HepG2 (cell line): ENCODE measurements around the gene GJD4. TPM values are rescaled to one million over a fixed set of nuclear protein-coding genes. Genes with fewer than 3 reads are reported as not detected.

Source experiments
- ATAC-seq: fragments of 200-7000 bp; cut with Tn5 transposase; 3 replicates; pipeline ENCODE4 v1.9.1; 2020; ENCODE audit warnings: mild to moderate bottlenecking, moderate library complexity
- BruUV-seq: library from RNA; stranded (reverse); fragments of 400-500 nt; replicated peaks from 2 replicates; lab custom pipeline; 2021; lab: Mats Ljungman, UMichigan
- CTCF ChIA-PET: fragments of 300-600 bp; formaldehyde crosslinking; extraction: SDS; loops from one replicate; lab custom pipeline; 2021; ENCODE audit warnings: low total read pairs, inconsistent platforms, low intra/inter-chr PET ratio; lab: Yijun Ruan, JAX
- POLR2A ChIA-PET: fragments of 350-600 bp; sonication (Branson Sonifier 250); formaldehyde crosslinking; loops from one replicate; lab custom pipeline; 2020; ENCODE audit warnings: antibody characterized with exemption, inconsistent platforms; lab: Yijun Ruan, JAX
- DNase-seq: peaks from one replicate; pipeline ENCODE4 v3.0.0-alpha.2; 2015; ENCODE audit warnings: low spot score
- FAIRE-seq: peaks from 3 replicates; lab custom pipeline; 2011; peaks lifted over from hg19 to GRCh38; lab: Jason Lieb, UNC
- H2AFZ ChIP-seq: one replicate; pipeline ENCODE4 v1.6.1; 2011; ENCODE audit warnings: low read length, inconsistent platforms
- H3K27ac ChIP-seq: fragments of 300-600 bp; 3 replicates; pipeline ENCODE4 v1.8.0; 2011; ENCODE audit warnings: mixed run types, mild to moderate bottlenecking, mixed read lengths, low read length, inconsistent platforms; ENCODE audit not compliant: insufficient read depth; ENCODE audit errors: extremely low read length
- H3K27me3 ChIP-seq, 2 experiments: fragments of 200-600 bp in 1 of 2; 2 replicates in 1 of 2; 3 replicates in 1 of 2; pipeline versions ENCODE4 v1.6.0 to v1.8.0; 2011; ENCODE audit warnings: low read length in 2 of 2, mild to moderate bottlenecking in 2 of 2, moderate library complexity in 2 of 2, inconsistent platforms in 1 of 2; ENCODE audit not compliant: insufficient read depth in 2 of 2, control insufficient read depth in 1 of 2
- H3K36me3 ChIP-seq, 2 experiments: fragments of 200-600 bp in 1 of 2; replicated peaks in 1 of 2; 2 replicates in 1 of 2; 3 replicates in 1 of 2; pipeline versions ENCODE4 v1.5.1 to v1.8.0; 2011; ENCODE audit warnings: low read length in 2 of 2, inconsistent platforms in 1 of 2; ENCODE audit not compliant: insufficient read depth in 2 of 2, control insufficient read depth in 1 of 2
- H3K4me1 ChIP-seq: 2 replicates; pipeline ENCODE4 v1.5.1; 2012; ENCODE audit warnings: low read length, inconsistent platforms; ENCODE audit not compliant: insufficient read depth
- H3K4me2 ChIP-seq: 2 replicates; pipeline ENCODE4 v1.6.0; 2011; ENCODE audit warnings: low read depth, low read length, inconsistent platforms
- H3K4me3 ChIP-seq, 3 experiments: fragments of 200-600 bp in 1 of 3; sonication (generic), shearing (Covaris generic) in 1 of 3; replicated peaks in 1 of 3; 2 replicates each; pipeline ENCODE4 v1.5.1; 2011 to 2016; ENCODE audit warnings: low read length in 3 of 3, inconsistent platforms in 2 of 3, low read depth in 2 of 3, mild to moderate bottlenecking in 2 of 3, control low read depth in 1 of 3, mixed read lengths in 1 of 3; ENCODE audit not compliant: insufficient read depth in 1 of 3
- H3K79me2 ChIP-seq: one replicate; pipeline ENCODE4 v1.6.1; 2011; ENCODE audit warnings: low read length, inconsistent platforms; ENCODE audit not compliant: insufficient read depth
- H3K9ac ChIP-seq: 2 replicates; pipeline ENCODE4 v1.6.0; 2011; ENCODE audit warnings: mild to moderate bottlenecking, low read depth, low read length, inconsistent platforms; ENCODE audit not compliant: insufficient read depth
- H3K9me3 ChIP-seq: 2 replicates; pipeline ENCODE4 v1.5.1; 2012; ENCODE audit warnings: mild to moderate bottlenecking, low read length
- H4K20me1 ChIP-seq: 2 replicates; pipeline ENCODE4 v1.6.0; 2011; ENCODE audit warnings: inconsistent platforms, mild to moderate bottlenecking, low read length, moderate library complexity; ENCODE audit not compliant: insufficient read depth
- CAMTA2 ChIP-seq: sonication (generic); formaldehyde crosslinking; IDR thresholded peaks from 2 replicates; pipeline ENCODE4 v1.4.0; 2020; ENCODE audit warnings: mild to moderate bottlenecking, missing genetic modification reagents, borderline replicate concordance
- CSRNP2 ChIP-seq: sonication (generic); formaldehyde crosslinking; conservative IDR thresholded peaks from 2 replicates; pipeline ENCODE4 v1.8.0; 2022; ENCODE audit warnings: low read depth, missing genetic modification reagents
- DDIT3 ChIP-seq: sonication (generic); formaldehyde crosslinking; IDR thresholded peaks from 2 replicates; pipeline ENCODE4 v1.4.0; 2020; ENCODE audit warnings: mild to moderate bottlenecking, missing genetic modification reagents
- DR1 ChIP-seq: sonication (generic); formaldehyde crosslinking; IDR thresholded peaks from 2 replicates; pipeline ENCODE4 v1.8.0; 2021; ENCODE audit warnings: mild to moderate bottlenecking, missing genetic modification reagents, inconsistent platforms
- NFE2 ChIP-seq: sonication (generic); formaldehyde crosslinking; IDR thresholded peaks from 2 replicates; pipeline ENCODE4 v1.4.0; 2020; ENCODE audit warnings: missing genetic modification reagents
- PLSCR1 ChIP-seq: sonication (generic); formaldehyde crosslinking; IDR thresholded peaks from 2 replicates; pipeline ENCODE4 v1.5.0; 2020; ENCODE audit warnings: missing genetic modification reagents, mild to moderate bottlenecking, borderline replicate concordance
- SP1 ChIP-seq, 2 experiments: fragments of 450-650 bp in 1 of 2; sonication (generic) in 1 of 2; formaldehyde crosslinking in 1 of 2; IDR thresholded peaks; 2 replicates each; pipeline versions ENCODE4 v1.4.0 to v1.6.1; 2016 to 2020; ENCODE audit warnings: missing genetic modification reagents in 1 of 2
- XBP1 ChIP-seq: sonication (generic); formaldehyde crosslinking; IDR thresholded peaks from 2 replicates; pipeline ENCODE4 v1.5.0; 2020; ENCODE audit warnings: missing genetic modification reagents
- ZFX ChIP-seq: sonication (generic); formaldehyde crosslinking; IDR thresholded peaks from 2 replicates; pipeline ENCODE4 v1.4.0; 2020; ENCODE audit warnings: mild to moderate bottlenecking, low read depth, missing genetic modification reagents, moderate library complexity
- ZNF256 ChIP-seq: sonication (generic); formaldehyde crosslinking; conservative IDR thresholded peaks from 2 replicates; pipeline ENCODE4 v1.4.0; 2020; ENCODE audit warnings: missing genetic modification reagents
- ZNF383 ChIP-seq: sonication (generic); formaldehyde crosslinking; IDR thresholded peaks from 2 replicates; pipeline ENCODE4 v1.4.0; 2020; ENCODE audit warnings: missing genetic modification reagents, mild to moderate bottlenecking, borderline replicate concordance
- WGBS: methylation state at CpG from one replicate; pipeline ENCODE4 v1.1.6; 2017; ENCODE audit warnings: low lambda C conversion rate; 5-methylcytosine and 5-hydroxymethylcytosine counted together
- in situ Hi-C: cut with HindIII; loops from 2 replicates; pipeline ENCODE4 v1.10.0; 2017; ENCODE audit warnings: low pct_unique_long_range_greater_than_20kb; ENCODE audit not compliant: extremely low pct_ligation_motif_present
- intact Hi-C: fragments of 100-400 bp; cut with micrococcal nuclease; formaldehyde crosslinking; loops from one replicate; pipeline ENCODE4 v1.10.0; 2022; ENCODE audit not compliant: unreplicated experiment
- polyA plus RNA-seq, 8 experiments: library from polyadenylated mRNA; depleted of rRNA in 3 of 8; stranded (reverse) in 7 of 8; unstranded in 1 of 8; fragments of >200 nt; fragmentation: Illumina TruSeq in 4 of 8; extraction: Trizol in 4 of 8; gene quantifications; 2 replicates each; pipeline versions ENCODE4 v1.2.1 to v1.2.3, GENCODE V29; 2011 to 2016; ENCODE audit warnings: low read depth in 4 of 8, missing spikeins in 1 of 8, mixed read lengths in 1 of 8; ENCODE audit not compliant: insufficient read depth in 1 of 8
- total RNA-seq, 5 experiments: library from RNA; depleted of rRNA; stranded (reverse); fragments of >200 nt; fragmentation: Illumina TruSeq; extraction: Trizol; gene quantifications; 2 replicates each; pipeline ENCODE4 v1.2.3, GENCODE V29; 2016; ENCODE audit warnings: low read depth in 1 of 5
- TF ChIP-seq, protein P1 (sequence below): conservative IDR thresholded peaks from 2 replicates; pipeline ENCODE4 v1.6.1; 2018; ENCODE audit warnings: missing genetic modification reagents
- TF ChIP-seq, protein P2 (sequence below): sonication (generic); formaldehyde crosslinking; IDR thresholded peaks from 2 replicates; pipeline ENCODE4 v1.4.0; 2020; ENCODE audit warnings: missing genetic modification reagents, borderline replicate concordance

Gene GJD4
- total and polyA plus RNA-seq, 2 of the 13 experiments (the other 11 are each of a cell fraction or from before 2014, with no cell fraction given): not detected

GRCh38 chr10:35637462-35637861 is 32.3 kb downstream of the GJD4 start:
- Histone ChIP-seq H3K27me3 (peaks cover 3 to 10% of the 10 kb centered on the region in 2 experiments; a peak in 4 of 5 replicates), H3K4me1 (peaks cover 7% of the 10 kb centered on the region), H3K79me2 (no peaks in the 10 kb centered on the region), H3K9ac (no peak overlapping the region), H3K4me2 (no peak overlapping the region), H4K20me1 (no peaks in the 10 kb centered on the region), H3K36me3 (no peaks in the 10 kb centered on the region), H3K9me3 (no peaks in the 10 kb centered on the region), H3K4me3 (no peak overlapping the region), H3K27ac (no peak overlapping the region), H2AFZ (no peak overlapping the region)
- ATAC-seq (no peak), FAIRE-seq (no peak), DNase-seq (no peak)
- CTCF ChIA-PET: no interaction called here
- in situ Hi-C loops: loop anchor here (5.0 kb wide), 2 partner anchors 1140 to 1245 kb away; no protein-coding TSS in a partner anchor
- TF ChIP-seq ZNF383 (CRISPR knock-in tag): no peak
- TF ChIP-seq ZFX: no peak
- no peak for TF ChIP-seq XBP1
- POLR2A ChIA-PET: no interaction called here
- WGBS: 68% methylated on average over 8 of the region's 8 CpGs
- no TSS peak for BruUV-seq
- intact Hi-C loops: loop anchor here (5.0 to 10.0 kb wide), 2 partner anchors 297 to 1250 kb away; no protein-coding TSS in a partner anchor

GRCh38 chr10:35638101-35638500 is 33.0 kb downstream of the GJD4 start:
- H3K27ac ChIP-seq: no peak overlapping the region
- in situ Hi-C loops: loop anchor here (5.0 kb wide), 2 partner anchors 1139 to 1244 kb away; no protein-coding TSS in a partner anchor
- ChIA-PET POLR2A (no interaction called here), CTCF (no interaction called here)
- H3K4me2 ChIP-seq: no peak overlapping the region
- H3K36me3 ChIP-seq: no peaks in the 10 kb centered on the region
- peaks cover 6 to 16% of the 10 kb centered on the region in 2 experiments for H3K27me3 ChIP-seq
- H4K20me1 ChIP-seq: no peaks in the 10 kb centered on the region
- 30% methylated on average over 4 of the region's 4 CpGs for WGBS
- no peak for DNase-seq
- no peak for FAIRE-seq
- intact Hi-C loops: loop anchor here (5.0 to 10.0 kb wide), 2 partner anchors 297 to 1249 kb away; no protein-coding TSS in a partner anchor
- H3K9ac ChIP-seq: no peak overlapping the region
- ATAC-seq: no peak
- no peaks in the 10 kb centered on the region for H3K9me3 ChIP-seq
- peaks cover 12% of the 10 kb centered on the region for H3K4me1 ChIP-seq
- no peak overlapping the region for H3K4me3 ChIP-seq
- H2AFZ ChIP-seq: no peak overlapping the region
- no TSS peak for BruUV-seq
- H3K79me2 ChIP-seq: no peaks in the 10 kb centered on the region
- TF ChIP-seq CSRNP2 (CRISPR knock-in tag) (no peak), NFE2 (CRISPR knock-in tag) (no peak), SP1 (IDR thresholded peaks at IDR 0.05) (no peak), SP1 (CRISPR knock-in tag; IDR thresholded peaks at IDR 0.05) (no peak), PLSCR1 (CRISPR knock-in tag) (no peak), DDIT3 (CRISPR knock-in tag) (no peak), DR1 (CRISPR knock-in tag) (no peak), CAMTA2 (CRISPR knock-in tag) (no peak), ZNF256 (CRISPR knock-in tag) (no peak)
- TF ChIP-seq, protein P1, sequence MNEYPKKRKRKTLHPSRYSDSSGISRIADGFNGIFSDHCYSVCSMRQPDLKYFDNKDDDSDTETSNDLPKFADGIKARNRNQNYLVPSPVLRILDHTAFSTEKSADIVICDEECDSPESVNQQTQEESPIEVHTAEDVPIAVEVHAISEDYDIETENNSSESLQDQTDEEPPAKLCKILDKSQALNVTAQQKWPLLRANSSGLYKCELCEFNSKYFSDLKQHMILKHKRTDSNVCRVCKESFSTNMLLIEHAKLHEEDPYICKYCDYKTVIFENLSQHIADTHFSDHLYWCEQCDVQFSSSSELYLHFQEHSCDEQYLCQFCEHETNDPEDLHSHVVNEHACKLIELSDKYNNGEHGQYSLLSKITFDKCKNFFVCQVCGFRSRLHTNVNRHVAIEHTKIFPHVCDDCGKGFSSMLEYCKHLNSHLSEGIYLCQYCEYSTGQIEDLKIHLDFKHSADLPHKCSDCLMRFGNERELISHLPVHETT (CRISPR knock-in tag): no peak
- TF ChIP-seq, protein P2, sequence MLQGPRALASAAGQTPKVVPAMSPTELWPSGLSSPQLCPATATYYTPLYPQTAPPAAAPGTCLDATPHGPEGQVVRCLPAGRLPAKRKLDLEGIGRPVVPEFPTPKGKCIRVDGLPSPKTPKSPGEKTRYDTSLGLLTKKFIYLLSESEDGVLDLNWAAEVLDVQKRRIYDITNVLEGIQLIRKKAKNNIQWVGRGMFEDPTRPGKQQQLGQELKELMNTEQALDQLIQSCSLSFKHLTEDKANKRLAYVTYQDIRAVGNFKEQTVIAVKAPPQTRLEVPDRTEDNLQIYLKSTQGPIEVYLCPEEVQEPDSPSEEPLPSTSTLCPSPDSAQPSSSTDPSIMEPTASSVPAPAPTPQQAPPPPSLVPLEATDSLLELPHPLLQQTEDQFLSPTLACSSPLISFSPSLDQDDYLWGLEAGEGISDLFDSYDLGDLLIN (CRISPR knock-in tag): no peak
